ENCODE data around the gene CXCL5. TPM values are rescaled to one million over a fixed set of nuclear protein-coding genes. Genes with fewer than 3 reads are reported as not detected.

CXCL5 gene
- total and polyA plus RNA-seq, 10 of the 15 experiments (the other 5 are each of a cell fraction or from before 2014, with no cell fraction given) = not detected

DNA sequence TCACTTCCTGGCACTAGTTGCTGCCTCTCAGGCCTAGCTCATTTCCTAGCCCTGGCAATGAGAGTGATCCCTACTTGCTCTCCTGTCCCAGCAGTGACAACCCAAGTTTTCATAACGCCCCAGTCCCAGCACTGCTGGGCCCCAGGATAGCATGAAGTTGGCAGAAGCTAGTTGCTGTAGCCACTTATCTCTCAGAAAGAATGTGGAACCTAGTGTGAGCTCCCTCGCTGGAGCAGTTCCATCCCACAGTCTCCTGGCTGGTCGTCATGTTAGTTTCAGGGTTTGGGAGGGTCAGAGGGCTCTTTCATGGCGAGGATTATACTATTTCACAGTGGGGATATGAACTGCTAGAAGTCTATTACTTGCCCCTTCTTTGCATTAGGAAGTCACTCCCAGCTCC lies 21.8 kb downstream of the CXCL5 start:
- Histone ChIP-seq H3K79me2 (ENCODE audit: control insufficient read depth, insufficient read depth, low read length) (no peaks in the 10 kb centered on the region), H3K4me2 (ENCODE audit: control insufficient read depth, insufficient read depth) (no peak overlapping the region), H3K9me3 (replicated peaks; ENCODE audit: control insufficient read depth, insufficient read depth, low read length) (no peaks in the 10 kb centered on the region), H3K9ac (ENCODE audit: control insufficient read depth, insufficient read depth, low read length) (no peak overlapping the region), H2AFZ (ENCODE audit: control insufficient read depth, low read depth, low read length) (no peak overlapping the region), H3K4me3 (no peak overlapping the region), H3K27me3 (replicated peaks in 1 of 2; ENCODE audit: control insufficient read depth in 2 of 2, insufficient read depth in 2 of 2, low read length in 1 of 2) (no peaks in the 10 kb centered on the region; a peak in 1 of 4 replicates), H3K36me3 (ENCODE audit: control insufficient read depth in 2 of 2, insufficient read depth in 2 of 2, low read length in 1 of 2) (no peaks in the 10 kb centered on the region), H3K4me1 (ENCODE audit: control insufficient read depth, insufficient read depth, low read length) (no peaks in the 10 kb centered on the region), H3K27ac (ENCODE audit: control insufficient read depth, insufficient read depth) (no peak overlapping the region), H4K20me1 (ENCODE audit: control insufficient read depth, insufficient read depth) (no peaks in the 10 kb centered on the region)
- 25% methylated on average over 4 of the region's 4 CpGs for WGBS (ENCODE audit: insufficient coverage, insufficient replicate concordance, low lambda C conversion rate, missing lambda C conversion rate)
- no peak for DNase-seq (ENCODE audit: low read depth, low spot score)
- ChIA-PET SMC1A (ENCODE audit: uncharacterized antibody, unreplicated experiment) (no interaction called here), POLR2A (interaction anchor here (1.2 kb wide), 1 partner anchor 14 kb away, joined by 3 read pairs; no protein-coding TSS in a partner anchor), CTCF (no interaction called here), RAD21 (ENCODE audit: unreplicated experiment) (no interaction called here)
- no peak for ATAC-seq
- no TSS peak for BruUV-seq (replicated peaks)
- in situ Hi-C loops (cut with MboI) (no loop called here), intact Hi-C loops (cut with micrococcal nuclease; ENCODE audit: unreplicated experiment) (no loop called here)
- no peak for FAIRE-seq
- TF ChIP-seq, protein P1, sequence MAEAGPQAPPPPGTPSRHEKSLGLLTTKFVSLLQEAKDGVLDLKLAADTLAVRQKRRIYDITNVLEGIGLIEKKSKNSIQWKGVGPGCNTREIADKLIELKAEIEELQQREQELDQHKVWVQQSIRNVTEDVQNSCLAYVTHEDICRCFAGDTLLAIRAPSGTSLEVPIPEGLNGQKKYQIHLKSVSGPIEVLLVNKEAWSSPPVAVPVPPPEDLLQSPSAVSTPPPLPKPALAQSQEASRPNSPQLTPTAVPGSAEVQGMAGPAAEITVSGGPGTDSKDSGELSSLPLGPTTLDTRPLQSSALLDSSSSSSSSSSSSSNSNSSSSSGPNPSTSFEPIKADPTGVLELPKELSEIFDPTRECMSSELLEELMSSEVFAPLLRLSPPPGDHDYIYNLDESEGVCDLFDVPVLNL (IDR thresholded peaks at IDR 0.05; ENCODE audit: low read depth, low read length) = no peak
- TF ChIP-seq, protein P2, sequence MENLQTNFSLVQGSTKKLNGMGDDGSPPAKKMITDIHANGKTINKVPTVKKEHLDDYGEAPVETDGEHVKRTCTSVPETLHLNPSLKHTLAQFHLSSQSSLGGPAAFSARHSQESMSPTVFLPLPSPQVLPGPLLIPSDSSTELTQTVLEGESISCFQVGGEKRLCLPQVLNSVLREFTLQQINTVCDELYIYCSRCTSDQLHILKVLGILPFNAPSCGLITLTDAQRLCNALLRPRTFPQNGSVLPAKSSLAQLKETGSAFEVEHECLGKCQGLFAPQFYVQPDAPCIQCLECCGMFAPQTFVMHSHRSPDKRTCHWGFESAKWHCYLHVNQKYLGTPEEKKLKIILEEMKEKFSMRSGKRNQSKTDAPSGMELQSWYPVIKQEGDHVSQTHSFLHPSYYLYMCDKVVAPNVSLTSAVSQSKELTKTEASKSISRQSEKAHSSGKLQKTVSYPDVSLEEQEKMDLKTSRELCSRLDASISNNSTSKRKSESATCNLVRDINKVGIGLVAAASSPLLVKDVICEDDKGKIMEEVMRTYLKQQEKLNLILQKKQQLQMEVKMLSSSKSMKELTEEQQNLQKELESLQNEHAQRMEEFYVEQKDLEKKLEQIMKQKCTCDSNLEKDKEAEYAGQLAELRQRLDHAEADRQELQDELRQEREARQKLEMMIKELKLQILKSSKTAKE (IDR thresholded peaks at IDR 0.05; ENCODE audit: low read depth, poor library complexity, severe bottlenecking) = no peak
- TF ChIP-seq CHD2 (IDR thresholded peaks at IDR 0.05; ENCODE audit: borderline replicate concordance, low read depth, low read length) (no peak), SMARCA5 (IDR thresholded peaks at IDR 0.05) (no peak)

DNA sequence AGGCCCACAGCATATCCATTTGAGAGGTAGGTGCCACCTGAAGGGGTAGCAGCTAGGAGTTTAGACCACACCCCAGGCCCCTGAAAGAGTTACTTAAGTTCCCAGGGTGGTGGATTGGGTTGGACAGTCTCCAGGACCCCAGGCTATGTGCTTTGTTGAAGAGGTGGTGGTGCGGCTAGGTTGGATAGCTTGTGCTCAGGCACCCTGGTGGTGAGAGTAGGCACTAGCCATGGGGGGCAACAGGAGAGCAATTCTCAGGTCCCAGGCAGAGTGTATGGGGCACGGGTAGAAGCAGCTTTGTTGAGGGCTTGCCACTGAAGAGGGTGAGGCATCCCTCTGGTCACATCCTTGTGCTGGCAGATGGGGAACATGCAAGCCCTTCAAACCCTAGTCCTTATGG lies 22.3 kb downstream of the CXCL5 start:
- Histone ChIP-seq H3K4me2 (ENCODE audit: control insufficient read depth, insufficient read depth) (no peak overlapping the region), H4K20me1 (ENCODE audit: control insufficient read depth, insufficient read depth) (no peaks in the 10 kb centered on the region), H3K36me3 (ENCODE audit: control insufficient read depth in 2 of 2, insufficient read depth in 2 of 2, low read length in 1 of 2) (no peaks in the 10 kb centered on the region), H3K9me3 (replicated peaks; ENCODE audit: control insufficient read depth, insufficient read depth, low read length) (no peaks in the 10 kb centered on the region), H2AFZ (ENCODE audit: control insufficient read depth, low read depth, low read length) (no peak overlapping the region), H3K9ac (ENCODE audit: control insufficient read depth, insufficient read depth, low read length) (no peak overlapping the region), H3K4me1 (ENCODE audit: control insufficient read depth, insufficient read depth, low read length) (no peaks in the 10 kb centered on the region), H3K79me2 (ENCODE audit: control insufficient read depth, insufficient read depth, low read length) (no peaks in the 10 kb centered on the region), H3K4me3 (no peak overlapping the region), H3K27ac (ENCODE audit: control insufficient read depth, insufficient read depth) (no peak overlapping the region), H3K27me3 (replicated peaks in 1 of 2; ENCODE audit: control insufficient read depth in 2 of 2, insufficient read depth in 2 of 2, low read length in 1 of 2) (no peaks in the 10 kb centered on the region)
- no peak for DNase-seq (ENCODE audit: low read depth, low spot score)
- ChIA-PET CTCF (no interaction called here), RAD21 (ENCODE audit: unreplicated experiment) (no interaction called here), POLR2A (interaction anchor here (1.2 kb wide), 1 partner anchor 14 kb away, joined by 3 read pairs; no protein-coding TSS in a partner anchor), SMC1A (ENCODE audit: uncharacterized antibody, unreplicated experiment) (no interaction called here)
- FAIRE-seq = no peak
- BruUV-seq (replicated peaks) = no TSS peak
- intact Hi-C loops (cut with micrococcal nuclease; ENCODE audit: unreplicated experiment) (no loop called here), in situ Hi-C loops (cut with MboI) (no loop called here)
- 47% methylated on average over 2 of the region's 2 CpGs for WGBS (ENCODE audit: insufficient coverage, insufficient replicate concordance, low lambda C conversion rate, missing lambda C conversion rate)
- ATAC-seq = no peak
- TF ChIP-seq MEF2A (IDR thresholded peaks at IDR 0.05; ENCODE audit: insufficient read depth, low read depth, low read length) = no peak
- TF ChIP-seq, protein P3, sequence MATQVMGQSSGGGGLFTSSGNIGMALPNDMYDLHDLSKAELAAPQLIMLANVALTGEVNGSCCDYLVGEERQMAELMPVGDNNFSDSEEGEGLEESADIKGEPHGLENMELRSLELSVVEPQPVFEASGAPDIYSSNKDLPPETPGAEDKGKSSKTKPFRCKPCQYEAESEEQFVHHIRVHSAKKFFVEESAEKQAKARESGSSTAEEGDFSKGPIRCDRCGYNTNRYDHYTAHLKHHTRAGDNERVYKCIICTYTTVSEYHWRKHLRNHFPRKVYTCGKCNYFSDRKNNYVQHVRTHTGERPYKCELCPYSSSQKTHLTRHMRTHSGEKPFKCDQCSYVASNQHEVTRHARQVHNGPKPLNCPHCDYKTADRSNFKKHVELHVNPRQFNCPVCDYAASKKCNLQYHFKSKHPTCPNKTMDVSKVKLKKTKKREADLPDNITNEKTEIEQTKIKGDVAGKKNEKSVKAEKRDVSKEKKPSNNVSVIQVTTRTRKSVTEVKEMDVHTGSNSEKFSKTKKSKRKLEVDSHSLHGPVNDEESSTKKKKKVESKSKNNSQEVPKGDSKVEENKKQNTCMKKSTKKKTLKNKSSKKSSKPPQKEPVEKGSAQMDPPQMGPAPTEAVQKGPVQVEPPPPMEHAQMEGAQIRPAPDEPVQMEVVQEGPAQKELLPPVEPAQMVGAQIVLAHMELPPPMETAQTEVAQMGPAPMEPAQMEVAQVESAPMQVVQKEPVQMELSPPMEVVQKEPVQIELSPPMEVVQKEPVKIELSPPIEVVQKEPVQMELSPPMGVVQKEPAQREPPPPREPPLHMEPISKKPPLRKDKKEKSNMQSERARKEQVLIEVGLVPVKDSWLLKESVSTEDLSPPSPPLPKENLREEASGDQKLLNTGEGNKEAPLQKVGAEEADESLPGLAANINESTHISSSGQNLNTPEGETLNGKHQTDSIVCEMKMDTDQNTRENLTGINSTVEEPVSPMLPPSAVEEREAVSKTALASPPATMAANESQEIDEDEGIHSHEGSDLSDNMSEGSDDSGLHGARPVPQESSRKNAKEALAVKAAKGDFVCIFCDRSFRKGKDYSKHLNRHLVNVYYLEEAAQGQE (IDR thresholded peaks at IDR 0.05; ENCODE audit: low read depth, low read length) = no peak
- no peak for TF ChIP-seq BCL11A (IDR thresholded peaks at IDR 0.05; ENCODE audit: low read depth, low read length)

Measured in GM12878 (cell line).